ENCODE measurements around the gene ENAM. TPM values are rescaled to one million over a fixed set of nuclear protein-coding genes. Genes with fewer than 3 reads are reported as not detected.
"Not testable (repeated sequence)": the region's sequence is repeated elsewhere in the genome, so short reads cannot be mapped to it uniquely, and the experiment has no call there.

Gene ENAM
- total and polyA plus RNA-seq, 2 of the 13 experiments (the other 11 are each of a cell fraction or from before 2014, with no cell fraction given): not detected

- TF ChIP-seq, protein P1, sequence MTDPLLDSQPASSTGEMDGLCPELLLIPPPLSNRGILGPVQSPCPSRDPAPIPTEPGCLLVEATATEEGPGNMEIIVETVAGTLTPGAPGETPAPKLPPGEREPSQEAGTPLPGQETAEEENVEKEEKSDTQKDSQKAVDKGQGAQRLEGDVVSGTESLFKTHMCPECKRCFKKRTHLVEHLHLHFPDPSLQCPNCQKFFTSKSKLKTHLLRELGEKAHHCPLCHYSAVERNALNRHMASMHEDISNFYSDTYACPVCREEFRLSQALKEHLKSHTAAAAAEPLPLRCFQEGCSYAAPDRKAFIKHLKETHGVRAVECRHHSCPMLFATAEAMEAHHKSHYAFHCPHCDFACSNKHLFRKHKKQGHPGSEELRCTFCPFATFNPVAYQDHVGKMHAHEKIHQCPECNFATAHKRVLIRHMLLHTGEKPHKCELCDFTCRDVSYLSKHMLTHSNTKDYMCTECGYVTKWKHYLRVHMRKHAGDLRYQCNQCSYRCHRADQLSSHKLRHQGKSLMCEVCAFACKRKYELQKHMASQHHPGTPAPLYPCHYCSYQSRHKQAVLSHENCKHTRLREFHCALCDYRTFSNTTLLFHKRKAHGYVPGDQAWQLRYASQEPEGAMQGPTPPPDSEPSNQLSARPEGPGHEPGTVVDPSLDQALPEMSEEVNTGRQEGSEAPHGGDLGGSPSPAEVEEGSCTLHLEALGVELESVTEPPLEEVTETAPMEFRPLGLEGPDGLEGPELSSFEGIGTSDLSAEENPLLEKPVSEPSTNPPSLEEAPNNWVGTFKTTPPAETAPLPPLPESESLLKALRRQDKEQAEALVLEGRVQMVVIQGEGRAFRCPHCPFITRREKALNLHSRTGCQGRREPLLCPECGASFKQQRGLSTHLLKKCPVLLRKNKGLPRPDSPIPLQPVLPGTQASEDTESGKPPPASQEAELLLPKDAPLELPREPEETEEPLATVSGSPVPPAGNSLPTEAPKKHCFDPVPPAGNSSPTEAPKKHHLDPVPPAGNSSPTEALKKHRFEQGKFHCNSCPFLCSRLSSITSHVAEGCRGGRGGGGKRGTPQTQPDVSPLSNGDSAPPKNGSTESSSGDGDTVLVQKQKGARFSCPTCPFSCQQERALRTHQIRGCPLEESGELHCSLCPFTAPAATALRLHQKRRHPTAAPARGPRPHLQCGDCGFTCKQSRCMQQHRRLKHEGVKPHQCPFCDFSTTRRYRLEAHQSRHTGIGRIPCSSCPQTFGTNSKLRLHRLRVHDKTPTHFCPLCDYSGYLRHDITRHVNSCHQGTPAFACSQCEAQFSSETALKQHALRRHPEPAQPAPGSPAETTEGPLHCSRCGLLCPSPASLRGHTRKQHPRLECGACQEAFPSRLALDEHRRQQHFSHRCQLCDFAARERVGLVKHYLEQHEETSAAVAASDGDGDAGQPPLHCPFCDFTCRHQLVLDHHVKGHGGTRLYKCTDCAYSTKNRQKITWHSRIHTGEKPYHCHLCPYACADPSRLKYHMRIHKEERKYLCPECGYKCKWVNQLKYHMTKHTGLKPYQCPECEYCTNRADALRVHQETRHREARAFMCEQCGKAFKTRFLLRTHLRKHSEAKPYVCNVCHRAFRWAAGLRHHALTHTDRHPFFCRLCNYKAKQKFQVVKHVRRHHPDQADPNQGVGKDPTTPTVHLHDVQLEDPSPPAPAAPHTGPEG (CRISPR knock-in tag; IDR thresholded peaks at IDR 0.05): no peak
- TF ChIP-seq ZNF530 (CRISPR knock-in tag; IDR thresholded peaks at IDR 0.05; ENCODE audit: low read depth) (no peak), JUNB (CRISPR knock-in tag; IDR thresholded peaks at IDR 0.05; ENCODE audit: borderline replicate concordance) (no peak), ZBTB44 (CRISPR knock-in tag; IDR thresholded peaks at IDR 0.05) (no peak), AKAP8 (CRISPR knock-in tag; IDR thresholded peaks at IDR 0.05) (no peak), PRDM10 (CRISPR knock-in tag; IDR thresholded peaks at IDR 0.05; ENCODE audit: low read depth) (no peak), ATRX (CRISPR knock-in tag; IDR thresholded peaks at IDR 0.05; ENCODE audit: borderline replicate concordance) (no peak), ZNF17 (CRISPR knock-in tag; IDR thresholded peaks at IDR 0.05) (no peak)
- TF ChIP-seq, protein P2, sequence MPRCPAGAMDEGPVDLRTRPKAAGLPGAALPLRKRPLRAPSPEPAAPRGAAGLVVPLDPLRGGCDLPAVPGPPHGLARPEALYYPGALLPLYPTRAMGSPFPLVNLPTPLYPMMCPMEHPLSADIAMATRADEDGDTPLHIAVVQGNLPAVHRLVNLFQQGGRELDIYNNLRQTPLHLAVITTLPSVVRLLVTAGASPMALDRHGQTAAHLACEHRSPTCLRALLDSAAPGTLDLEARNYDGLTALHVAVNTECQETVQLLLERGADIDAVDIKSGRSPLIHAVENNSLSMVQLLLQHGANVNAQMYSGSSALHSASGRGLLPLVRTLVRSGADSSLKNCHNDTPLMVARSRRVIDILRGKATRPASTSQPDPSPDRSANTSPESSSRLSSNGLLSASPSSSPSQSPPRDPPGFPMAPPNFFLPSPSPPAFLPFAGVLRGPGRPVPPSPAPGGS (CRISPR knock-in tag; IDR thresholded peaks at IDR 0.05): no peak
Measured at GRCh38 chr4:70681704-70682103, 53.2 kb downstream of the ENAM start (continued).

- POLR2A ChIA-PET; FAIRE-seq; H3K4me3 ChIP-seq (replicated peaks in 1 of 3; ENCODE audit: insufficient read depth in 1 of 3, low read depth in 2 of 3, low read length in 3 of 3); BruUV-seq (replicated peaks); H4K20me1 ChIP-seq (ENCODE audit: insufficient read depth, low read length); H3K27ac ChIP-seq (ENCODE audit: extremely low read length, insufficient read depth, low read length); H3K27me3 ChIP-seq (ENCODE audit: control insufficient read depth in 1 of 2, insufficient read depth in 2 of 2, low read length in 2 of 2); H3K9me3 ChIP-seq (ENCODE audit: low read length); in situ Hi-C loops (cut with HindIII; ENCODE audit: extremely low pct_ligation_motif_present, low pct_unique_long_range_greater_than_20kb); ATAC-seq; H3K36me3 ChIP-seq (replicated peaks in 1 of 2; ENCODE audit: control insufficient read depth in 1 of 2, insufficient read depth in 2 of 2, low read length in 2 of 2); H2AFZ ChIP-seq (ENCODE audit: low read length); H3K4me2 ChIP-seq (ENCODE audit: low read depth, low read length); CTCF ChIA-PET (ENCODE audit: low intra/inter-chr PET ratio, low total read pairs); H3K79me2 ChIP-seq (ENCODE audit: insufficient read depth, low read length); H3K4me1 ChIP-seq (ENCODE audit: insufficient read depth, low read length); DNase-seq (ENCODE audit: low spot score); H3K9ac ChIP-seq (ENCODE audit: insufficient read depth, low read depth, low read length): not testable (repeated sequence)
- intact Hi-C loops (cut with micrococcal nuclease; ENCODE audit: unreplicated experiment): loop anchor here (10.0 kb wide), 1 partner anchor 223 kb away; the partner anchor contains the start of gene MOB1B
- WGBS (ENCODE audit: low lambda C conversion rate): 31% methylated on average over 3 of the region's 3 CpGs
Measured at GRCh38 chr4:70682142-70682541, 53.6 kb downstream of the ENAM start.
